Activated T-cell treated with anti-CD3 and anti-CD28 coated beads, Interleukin-2, amount 50 U/mL, for 24 hours (primary cell): ENCODE results near the gene S100A12.
A peak's percentile ranks its signal among the peaks of the same experiment; 100 is the strongest.

ENCODE experiments used
- DNase-seq: peaks from one replicate; pipeline ENCODE4 v3.0.0-alpha.2; 2020
- H3K27ac Mint-ChIP-seq: 2 replicates; pipeline ENCODE4 v1.8.0; 2020; ENCODE audit warnings: mild to moderate bottlenecking, mixed read lengths
- H3K27me3 Mint-ChIP-seq: 2 replicates; pipeline ENCODE4 v1.8.0; 2020; ENCODE audit warnings: mixed read lengths
- H3K36me3 Mint-ChIP-seq: 2 replicates; pipeline ENCODE4 v1.8.0; 2020; ENCODE audit warnings: low read depth, mixed read lengths
- H3K4me1 Mint-ChIP-seq: 2 replicates; pipeline ENCODE4 v1.8.0; 2020; ENCODE audit warnings: low read depth, mixed read lengths
- H3K4me3 Mint-ChIP-seq: 2 replicates; pipeline ENCODE4 v1.8.0; 2020; ENCODE audit warnings: mild to moderate bottlenecking, moderate library complexity, mixed read lengths
- H3K9me3 Mint-ChIP-seq: 2 replicates; pipeline ENCODE4 v1.8.0; 2020; ENCODE audit warnings: mixed read lengths

S100A12 gene

DNA sequence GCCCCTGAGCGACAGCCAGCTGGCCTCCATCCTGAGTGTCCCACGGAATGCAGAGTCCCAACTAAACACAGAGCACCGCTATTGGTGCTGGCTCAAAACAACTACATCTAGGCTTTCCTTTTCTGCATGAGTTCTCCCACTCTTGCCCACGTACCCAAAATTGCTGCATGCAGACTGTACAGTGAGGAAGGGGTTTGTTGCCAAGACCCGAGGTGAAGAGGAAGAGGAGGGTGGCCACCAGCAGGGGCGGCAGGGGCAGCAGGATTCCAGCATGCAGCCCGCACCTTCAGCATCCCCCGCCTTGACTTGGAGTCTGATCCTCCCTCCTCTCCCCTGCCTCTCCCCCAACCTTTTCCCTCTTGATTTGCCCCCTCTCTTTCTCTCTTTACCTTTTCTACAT is 9.7 kb downstream of the S100A12 start:
- Mint-ChIP-seq H3K27ac (no peak overlapping the region), H3K9me3 (no peaks in the 10 kb centered on the region), H3K4me1 (no peaks in the 10 kb centered on the region), H3K4me3 (no peak overlapping the region), H3K36me3 (no peaks in the 10 kb centered on the region), H3K27me3 (peaks cover 11% of the 10 kb centered on the region)
- DNase-seq, result no peak

DNA sequence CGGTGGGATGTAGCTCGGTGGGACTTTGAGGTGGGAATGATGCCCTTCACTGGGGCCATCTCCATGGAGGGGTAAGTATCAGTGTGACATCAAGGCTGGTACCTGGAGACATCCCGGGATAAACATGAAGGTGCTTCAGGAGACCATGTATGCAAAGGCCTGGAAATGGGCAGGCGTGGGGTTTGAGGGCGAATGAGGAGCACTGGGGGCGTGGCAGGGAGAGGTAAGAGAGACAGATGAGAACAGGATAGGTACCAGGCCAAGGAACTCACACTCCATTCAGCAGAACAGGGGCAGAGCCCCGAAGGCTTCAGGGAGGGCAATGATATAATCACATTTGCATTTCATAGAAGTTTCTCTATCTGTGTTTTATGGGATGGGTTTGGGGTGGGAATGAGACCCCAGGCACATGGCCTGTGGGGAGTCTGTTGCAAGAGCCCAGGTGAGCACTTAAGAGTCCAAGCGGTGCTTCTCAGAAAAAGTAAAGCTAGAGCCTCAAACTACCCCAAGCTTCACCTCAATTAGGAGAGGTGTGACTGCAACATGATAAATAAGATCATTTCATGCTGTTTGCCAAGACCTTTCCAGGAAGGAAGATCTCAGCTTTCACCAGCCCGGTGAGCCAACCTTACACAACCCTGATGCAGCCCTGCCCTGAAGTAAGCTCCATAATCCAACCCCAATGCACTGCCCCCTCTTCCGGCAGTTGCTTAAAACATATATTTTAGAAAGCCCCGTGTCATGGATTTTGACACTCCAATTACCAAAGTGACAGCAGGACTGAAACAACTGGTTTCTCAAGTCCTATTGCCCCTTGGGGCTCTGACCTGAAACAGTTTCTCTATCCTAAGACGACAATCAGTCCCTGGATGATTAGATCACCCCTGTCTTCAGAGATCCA is 10.4 kb downstream of the S100A12 start:
- Mint-ChIP-seq H3K36me3 (no peaks in the 10 kb centered on the region), H3K9me3 (no peaks in the 10 kb centered on the region), H3K4me1 (no peaks in the 10 kb centered on the region), H3K27me3 (peaks cover 11% of the 10 kb centered on the region), H3K4me3 (no peak overlapping the region), H3K27ac (no peak overlapping the region)
- DNase-seq, result no peak

DNA sequence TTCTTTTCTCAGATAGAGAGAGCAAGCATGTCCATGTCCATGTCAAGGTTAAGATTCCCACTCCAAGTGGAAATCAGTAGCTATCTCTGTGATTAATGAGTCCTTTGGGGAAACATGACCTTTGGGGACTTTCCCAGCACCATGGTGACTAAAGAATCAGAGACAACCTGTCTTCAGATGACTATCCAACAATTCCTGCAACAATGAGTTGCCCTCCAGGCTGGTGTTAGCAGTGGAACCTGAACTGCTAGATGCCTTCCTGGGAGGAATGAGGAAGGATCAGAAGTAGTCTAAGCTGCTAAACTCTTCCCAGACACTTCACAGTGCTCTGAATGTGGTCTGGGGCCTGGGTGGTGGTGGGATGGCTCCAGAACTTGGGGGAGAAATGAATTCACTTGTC is 11.3 kb downstream of the S100A12 start:
- DNase-seq, result no peak
- no peaks in the 10 kb centered on the region for H3K36me3 Mint-ChIP-seq
- no peaks in the 10 kb centered on the region for H3K4me1 Mint-ChIP-seq
- no peak overlapping the region for H3K4me3 Mint-ChIP-seq
- peaks cover 9% of the 10 kb centered on the region for H3K27me3 Mint-ChIP-seq
- no peak overlapping the region for H3K27ac Mint-ChIP-seq
- H3K9me3 Mint-ChIP-seq, result no peaks in the 10 kb centered on the region

DNA sequence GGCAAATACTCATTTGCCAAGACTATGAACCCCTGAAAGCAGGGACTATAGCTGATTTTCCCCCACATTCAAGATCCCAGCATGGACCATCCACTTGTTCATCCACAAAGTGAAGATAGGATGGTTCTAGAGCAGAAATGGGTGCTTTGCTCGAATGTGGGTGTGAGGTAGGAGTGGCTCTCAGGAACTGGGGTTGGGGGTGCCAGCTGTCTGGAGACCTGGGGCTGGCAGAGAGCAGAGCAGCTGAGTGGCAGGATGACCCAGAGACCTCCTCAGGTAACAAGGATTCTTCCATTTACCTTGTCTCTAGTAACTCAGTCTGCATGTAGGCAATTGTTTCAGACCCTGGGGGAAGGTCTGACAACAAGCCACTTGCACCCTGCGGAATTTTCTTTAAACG is 11.8 kb downstream of the S100A12 start:
- Mint-ChIP-seq H3K4me3 (no peak overlapping the region), H3K4me1 (no peaks in the 10 kb centered on the region), H3K36me3 (no peaks in the 10 kb centered on the region), H3K27ac (no peak overlapping the region), H3K9me3 (no peaks in the 10 kb centered on the region), H3K27me3 (peaks cover 9% of the 10 kb centered on the region)
- DNase-seq, result no peak

DNA sequence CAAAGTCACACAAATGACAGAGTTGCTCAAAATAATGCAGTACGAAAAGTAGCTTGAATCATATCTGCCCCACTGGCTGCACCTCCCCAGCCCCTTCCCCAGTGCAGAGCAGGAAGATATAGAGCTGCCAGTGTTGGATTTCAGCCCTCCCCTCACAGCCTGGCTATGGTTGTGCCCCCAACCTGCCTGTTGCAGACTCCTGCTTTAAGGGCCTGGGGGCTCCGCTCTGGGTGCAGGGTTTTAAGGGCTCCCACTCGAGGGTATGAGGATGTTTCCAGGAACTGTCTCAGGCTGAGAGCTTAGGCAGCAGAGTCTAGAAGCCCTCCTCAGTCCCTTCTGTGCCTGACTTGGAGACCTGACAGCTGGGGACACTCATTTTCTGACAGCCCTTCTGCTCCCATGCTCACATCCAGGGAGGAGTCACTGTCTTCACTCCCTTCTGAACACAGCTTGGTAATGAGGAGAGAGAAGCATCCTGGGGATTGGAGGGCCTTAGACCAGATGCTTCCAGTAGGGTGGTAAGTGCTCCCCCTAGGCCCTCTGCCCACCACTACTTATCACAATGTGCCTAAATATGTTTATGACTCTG is 13.1 kb downstream of the S100A12 start:
- Mint-ChIP-seq H3K27ac (no peak overlapping the region), H3K9me3 (no peaks in the 10 kb centered on the region), H3K27me3 (peaks cover 9% of the 10 kb centered on the region), H3K4me1 (peaks cover 9% of the 10 kb centered on the region), H3K4me3 (no peak overlapping the region), H3K36me3 (no peaks in the 10 kb centered on the region)
- no peak for DNase-seq

DNA sequence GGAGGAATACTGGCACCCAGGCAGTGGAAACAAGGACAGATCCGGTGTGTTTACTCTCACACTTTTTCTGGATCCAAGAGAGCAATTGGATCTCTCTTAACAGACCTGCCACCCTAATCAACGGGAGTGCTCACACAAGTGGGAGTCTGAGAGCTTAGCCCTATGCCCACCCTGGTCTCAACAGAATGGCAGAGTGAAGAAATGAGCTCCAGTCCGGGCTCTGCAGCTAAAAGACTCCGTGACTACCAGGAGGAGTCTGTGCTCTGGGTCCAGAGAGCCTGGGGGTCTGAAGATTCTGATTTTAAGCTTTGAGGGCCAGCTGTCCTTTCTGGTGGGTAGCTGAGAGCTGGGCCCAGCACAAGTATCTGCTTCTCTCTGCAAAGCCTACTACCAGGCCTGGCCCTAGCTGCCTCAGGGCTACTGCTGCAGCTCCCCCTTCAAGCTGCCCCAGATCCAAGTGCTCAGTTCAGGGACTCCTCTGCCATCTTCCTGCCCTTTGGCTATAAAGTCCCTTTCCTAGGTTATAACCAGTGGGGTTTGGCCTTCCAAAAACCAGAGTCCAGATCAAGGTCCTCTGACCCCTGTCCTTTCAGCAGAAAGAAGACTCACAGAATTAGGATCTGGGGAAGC is 13.8 kb downstream of the S100A12 start:
- no peak for DNase-seq
- H3K4me3 Mint-ChIP-seq, result no peak overlapping the region
- peaks cover 9% of the 10 kb centered on the region for H3K27me3 Mint-ChIP-seq
- H3K27ac Mint-ChIP-seq, result no peak overlapping the region
- H3K36me3 Mint-ChIP-seq, result no peaks in the 10 kb centered on the region
- peaks cover 13% of the 10 kb centered on the region for H3K4me1 Mint-ChIP-seq
- H3K9me3 Mint-ChIP-seq, result no peaks in the 10 kb centered on the region

DNA sequence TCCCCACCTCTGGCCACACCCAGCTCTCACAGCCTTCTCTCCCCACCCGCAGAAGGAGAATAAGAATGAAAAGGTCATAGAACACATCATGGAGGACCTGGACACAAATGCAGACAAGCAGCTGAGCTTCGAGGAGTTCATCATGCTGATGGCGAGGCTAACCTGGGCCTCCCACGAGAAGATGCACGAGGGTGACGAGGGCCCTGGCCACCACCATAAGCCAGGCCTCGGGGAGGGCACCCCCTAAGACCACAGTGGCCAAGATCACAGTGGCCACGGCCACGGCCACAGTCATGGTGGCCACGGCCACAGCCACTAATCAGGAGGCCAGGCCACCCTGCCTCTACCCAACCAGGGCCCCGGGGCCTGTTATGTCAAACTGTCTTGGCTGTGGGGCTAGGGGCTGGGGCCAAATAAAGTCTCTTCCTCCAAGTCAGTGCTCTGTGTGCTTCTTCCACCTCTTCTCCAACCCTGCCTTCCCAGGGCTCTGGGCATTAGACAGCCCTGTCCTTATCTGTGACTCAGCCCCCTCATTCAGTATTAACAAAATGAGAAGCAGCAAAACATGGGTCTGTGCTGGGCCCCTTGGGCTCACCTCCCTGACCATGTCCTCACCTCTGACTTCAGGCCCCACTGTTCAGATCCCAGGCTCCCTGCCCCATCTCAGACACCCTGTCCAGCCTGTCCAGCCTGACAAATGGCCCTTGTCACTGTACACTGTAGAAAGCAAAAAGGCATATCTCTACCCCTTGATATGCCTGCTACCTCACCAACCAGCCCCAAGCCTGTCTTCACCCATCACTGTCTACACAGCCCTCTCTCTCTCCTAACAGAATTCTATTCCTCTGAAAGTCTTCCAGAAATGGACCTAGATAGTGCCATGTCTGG is 14.6 kb downstream of the S100A12 start:
- no peaks in the 10 kb centered on the region for H3K9me3 Mint-ChIP-seq
- H3K4me1 Mint-ChIP-seq, result peaks cover 13% of the 10 kb centered on the region
- H3K27ac Mint-ChIP-seq, result no peak overlapping the region
- DNase-seq, result no peak
- H3K27me3 Mint-ChIP-seq, result peaks cover 9% of the 10 kb centered on the region
- H3K4me3 Mint-ChIP-seq, result no peak overlapping the region
- H3K36me3 Mint-ChIP-seq, result no peaks in the 10 kb centered on the region

DNA sequence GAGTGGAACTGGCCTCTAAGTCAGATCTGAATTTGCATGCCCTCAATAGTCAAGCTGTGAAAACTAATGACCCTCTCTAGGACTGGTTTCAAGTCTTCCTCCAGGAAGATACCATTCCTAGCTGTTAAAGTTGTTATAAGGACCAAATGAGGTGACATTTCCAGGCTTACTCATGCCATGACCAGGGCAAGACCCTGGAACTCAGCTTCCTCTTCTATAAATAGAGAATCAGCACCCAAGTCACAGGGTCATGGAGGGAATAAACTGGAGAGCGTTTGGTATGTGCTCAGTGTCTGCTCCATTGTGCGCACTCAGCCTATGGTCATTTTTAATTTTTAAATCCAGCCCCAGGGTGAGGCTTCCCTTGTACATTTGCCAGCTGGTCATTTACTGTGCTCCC is 15.2 kb downstream of the S100A12 start:
- no peak for DNase-seq
- no peak overlapping the region for H3K27ac Mint-ChIP-seq
- peaks cover 9% of the 10 kb centered on the region for H3K27me3 Mint-ChIP-seq
- peaks cover 13% of the 10 kb centered on the region for H3K4me1 Mint-ChIP-seq
- no peaks in the 10 kb centered on the region for H3K36me3 Mint-ChIP-seq
- no peak overlapping the region for H3K4me3 Mint-ChIP-seq
- H3K9me3 Mint-ChIP-seq, result no peaks in the 10 kb centered on the region

DNA sequence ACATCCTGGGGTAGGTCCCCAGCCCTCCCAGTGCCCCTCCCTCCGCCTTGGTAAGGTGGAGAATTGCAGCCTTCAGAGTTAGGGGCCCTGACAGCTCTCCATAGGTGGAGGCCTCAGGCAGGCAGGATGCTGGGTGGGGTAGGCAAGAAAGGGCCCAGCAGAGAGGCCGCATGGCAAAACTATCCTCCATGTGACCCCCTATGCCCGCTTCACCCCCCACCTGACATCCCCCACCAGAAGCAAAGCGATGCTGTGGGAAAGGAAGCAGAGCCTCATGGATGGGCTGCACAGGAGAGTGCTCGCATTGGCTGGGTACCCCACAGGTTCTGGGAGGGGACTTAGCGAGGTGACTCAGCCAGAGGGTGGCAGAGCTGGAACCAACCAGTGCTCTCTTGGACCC is 16.2 kb downstream of the S100A12 start:
- H3K27ac Mint-ChIP-seq, result no peak overlapping the region
- H3K27me3 Mint-ChIP-seq, result peaks cover 5% of the 10 kb centered on the region
- no peaks in the 10 kb centered on the region for H3K36me3 Mint-ChIP-seq
- no peak overlapping the region for H3K4me3 Mint-ChIP-seq
- H3K4me1 Mint-ChIP-seq, result peaks cover 13% of the 10 kb centered on the region
- H3K9me3 Mint-ChIP-seq, result no peaks in the 10 kb centered on the region
- no peak for DNase-seq

DNA sequence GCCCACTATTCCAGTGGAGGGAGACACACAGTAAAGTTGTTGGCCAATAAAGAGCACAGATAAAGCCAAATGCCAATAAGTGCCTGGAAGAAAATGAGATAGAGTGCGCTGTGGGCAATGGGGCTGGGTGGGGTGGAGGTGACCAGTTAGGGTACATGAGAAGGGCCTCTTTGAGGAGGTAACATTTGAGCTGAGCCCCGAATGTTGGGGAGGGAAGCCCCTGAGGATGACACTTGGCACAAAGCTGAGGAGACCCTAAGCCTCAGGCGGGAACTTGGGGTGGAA is 16.8 kb downstream of the S100A12 start:
- Mint-ChIP-seq H3K36me3 (no peaks in the 10 kb centered on the region), H3K4me3 (no peak overlapping the region), H3K27me3 (peaks cover 5% of the 10 kb centered on the region), H3K9me3 (no peaks in the 10 kb centered on the region), H3K27ac (no peak overlapping the region), H3K4me1 (peaks cover 13% of the 10 kb centered on the region)
- no peak for DNase-seq

DNA sequence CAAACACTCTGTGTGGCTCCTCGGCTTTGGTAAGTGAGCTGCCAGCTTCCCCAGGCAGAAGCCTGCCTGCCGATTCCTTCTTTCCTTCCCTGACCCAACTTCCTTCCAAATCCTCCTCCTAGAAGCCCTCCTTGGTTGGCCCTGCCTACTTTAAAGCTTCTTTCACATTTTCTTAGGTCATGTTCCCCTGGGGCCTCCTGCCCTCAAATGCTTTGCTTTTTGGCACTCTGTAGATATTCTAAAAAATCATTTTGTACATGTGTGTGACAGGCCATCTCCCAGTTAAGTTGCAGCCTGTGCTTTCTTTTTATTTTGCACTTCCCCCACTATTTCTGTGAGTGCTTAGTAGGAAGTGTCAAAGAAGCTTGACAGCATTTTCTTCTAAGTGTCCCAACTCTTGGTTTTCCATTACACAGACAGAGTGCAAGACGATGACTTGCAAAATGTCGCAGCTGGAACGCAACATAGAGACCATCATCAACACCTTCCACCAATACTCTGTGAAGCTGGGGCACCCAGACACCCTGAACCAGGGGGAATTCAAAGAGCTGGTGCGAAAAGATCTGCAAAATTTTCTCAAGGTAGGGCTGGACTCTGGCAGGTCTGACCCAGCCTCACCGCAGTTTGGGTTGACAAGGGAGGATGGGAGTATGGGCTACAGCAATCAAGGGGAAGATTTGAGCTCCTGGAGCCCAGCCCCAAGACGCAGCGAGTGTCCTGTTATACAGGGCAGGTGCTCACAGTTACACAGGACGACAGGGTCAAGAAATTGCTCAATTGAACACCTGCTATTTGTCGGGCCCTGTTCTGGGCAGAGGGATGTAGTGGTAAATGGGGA is 17.3 kb downstream of the S100A12 start, which contains the start of gene S100A9:
TSS of gene S100A9 (plus strand) at position 2 of the 838 bp plus-strand sequence. CDS start at position 432, 430 bp downstream.
- Mint-ChIP-seq H3K36me3 (no peaks in the 10 kb centered on the region), H3K4me3 (no peak within 1 kb of the TSS), H3K27me3 (peaks cover 1% of the 10 kb centered on the region), H3K27ac (peak within 1 kb of the TSS; percentile 30), H3K9me3 (no peaks in the 10 kb centered on the region), H3K4me1 (peaks cover 13% of the 10 kb centered on the region)
- DNase-seq, result no peak

DNA sequence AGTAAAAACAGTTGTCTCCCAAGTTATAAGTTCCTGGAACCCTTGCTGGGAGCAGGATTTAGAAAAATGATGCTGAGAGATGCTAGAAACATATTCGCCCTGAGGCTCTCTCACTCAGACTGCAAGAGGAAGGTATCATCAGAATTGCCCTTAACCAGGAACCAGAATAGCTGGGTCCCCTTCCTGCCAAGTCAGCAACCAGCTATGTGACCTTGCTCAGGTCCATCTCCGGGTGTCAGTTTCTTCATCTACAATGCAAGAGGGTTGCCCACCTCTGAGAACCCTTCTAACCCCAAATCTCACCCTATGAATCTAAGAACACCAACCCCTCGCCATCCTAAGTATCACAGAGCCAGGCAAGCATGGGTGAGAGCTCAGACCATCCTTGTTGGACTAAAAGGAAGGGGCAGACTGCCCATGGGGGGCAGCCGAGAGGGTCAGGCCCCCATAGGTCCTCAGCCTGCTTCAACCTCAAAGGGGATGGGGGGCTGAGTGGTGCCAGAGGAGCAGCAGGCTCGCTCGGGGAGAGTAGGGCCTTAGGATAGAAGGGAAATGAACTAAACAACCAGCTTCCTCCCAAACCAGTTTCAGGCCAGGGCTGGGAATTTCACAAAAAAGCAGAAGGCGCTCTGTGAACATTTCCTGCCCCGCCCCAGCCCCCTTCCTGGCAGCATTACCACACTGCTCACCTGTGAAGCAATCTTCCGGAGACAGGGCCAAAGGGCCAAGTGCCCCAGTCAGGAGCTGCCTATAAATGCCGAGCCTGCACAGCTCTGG is 18.2 kb downstream of the S100A12 start:
- no peaks in the 10 kb centered on the region for H3K9me3 Mint-ChIP-seq
- no peaks in the 10 kb centered on the region for H3K36me3 Mint-ChIP-seq
- H3K27ac Mint-ChIP-seq, result no peak overlapping the region
- H3K4me1 Mint-ChIP-seq, result peaks cover 13% of the 10 kb centered on the region
- H3K4me3 Mint-ChIP-seq, result no peak overlapping the region
- no peaks in the 10 kb centered on the region for H3K27me3 Mint-ChIP-seq
- no peak for DNase-seq

DNA sequence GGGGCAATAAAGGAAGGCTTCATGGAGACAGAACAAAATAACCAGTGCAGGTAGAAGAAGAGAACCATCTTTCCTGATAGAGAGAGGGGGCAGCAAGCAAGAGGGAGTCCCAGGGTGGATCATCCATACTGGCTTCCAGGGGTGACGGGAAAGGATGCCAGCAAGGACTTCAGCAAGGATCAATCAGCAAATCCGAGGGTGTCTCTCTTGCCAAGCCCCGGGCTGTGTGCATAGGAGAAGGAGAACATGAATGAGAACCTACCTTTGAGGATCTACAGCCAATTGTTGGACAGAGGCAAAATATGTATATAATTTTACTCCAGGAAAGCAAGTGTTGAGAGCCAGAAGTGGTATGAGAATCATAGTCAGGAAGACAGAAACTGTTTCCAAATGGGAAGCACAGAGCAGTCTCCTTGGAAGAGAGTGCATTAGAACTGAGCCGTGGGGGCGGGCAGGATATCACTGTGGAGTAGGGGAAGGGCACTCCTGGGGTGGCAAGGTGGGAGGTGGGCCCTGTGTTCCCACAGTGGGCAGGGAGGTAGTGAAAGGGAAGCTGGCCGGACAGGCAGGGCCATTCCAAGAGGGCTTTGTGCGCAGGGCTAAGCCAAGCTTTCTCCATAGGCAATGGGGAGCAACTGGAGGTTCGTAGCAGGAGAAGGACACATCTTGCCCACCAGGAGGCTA is 18.9 kb downstream of the S100A12 start:
- Mint-ChIP-seq H3K4me1 (peaks cover 13% of the 10 kb centered on the region), H3K27ac (no peak overlapping the region), H3K4me3 (no peak overlapping the region), H3K36me3 (no peaks in the 10 kb centered on the region), H3K9me3 (no peaks in the 10 kb centered on the region), H3K27me3 (no peaks in the 10 kb centered on the region)
- DNase-seq, result no peak
